Activated CD8-positive, alpha-beta memory T cell treated with anti-CD3 and anti-CD28 coated beads for 4 hours (primary cell): Measurements from ENCODE around the gene CD300LG.
"Not testable (repeated sequence)": the region's sequence is repeated elsewhere in the genome, so short reads cannot be mapped to it uniquely, and the experiment has no call there.

Source experiments
- DNase-seq, 2 donors: peaks; one replicate each; pipeline ENCODE4 v3.0.0-alpha.2; 2020; ENCODE audit warnings: low read depth in 2 of 2

The CD300LG gene

DNA sequence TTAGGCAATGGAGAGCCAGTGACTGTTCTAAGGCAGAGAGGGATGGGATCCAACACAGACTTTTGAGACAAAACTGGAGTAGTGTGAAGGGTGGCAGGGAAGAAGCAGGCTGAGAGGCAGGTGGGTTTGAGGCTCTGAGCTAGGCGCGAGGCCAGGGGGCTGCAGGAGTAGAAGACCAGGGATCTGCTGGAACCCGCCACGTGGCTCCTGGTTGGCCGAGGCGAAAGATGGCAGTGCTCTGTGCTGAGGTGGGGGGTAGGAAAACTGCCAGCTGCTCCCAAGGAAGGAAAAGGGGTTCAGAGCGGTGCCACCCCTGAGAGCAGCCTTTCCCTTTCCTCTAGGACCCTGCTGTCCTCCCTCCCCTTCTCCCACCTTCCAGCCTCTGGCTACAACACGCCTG is 5.6 kb downstream of the CD300LG start:
- DNase-seq, result no peak

DNA sequence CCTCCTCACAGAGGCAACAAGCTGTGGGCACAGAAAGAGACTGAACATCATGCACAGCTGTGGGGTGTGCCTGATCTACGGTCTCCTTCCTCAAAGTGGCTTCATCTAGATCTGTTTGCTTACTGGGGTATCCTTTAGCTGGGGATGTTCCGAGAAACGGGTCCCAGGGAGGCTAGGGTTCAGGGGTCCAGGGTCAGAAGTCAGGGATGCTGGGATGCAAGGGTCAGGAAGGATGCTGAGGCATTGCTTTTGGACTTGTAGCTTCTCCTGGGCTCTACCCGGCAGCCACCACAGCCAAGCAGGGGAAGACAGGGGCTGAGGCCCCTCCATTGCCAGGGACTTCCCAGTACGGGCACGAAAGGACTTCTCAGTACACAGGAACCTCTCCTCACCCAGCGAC is 6.6 kb downstream of the CD300LG start:
- no peak for DNase-seq

DNA sequence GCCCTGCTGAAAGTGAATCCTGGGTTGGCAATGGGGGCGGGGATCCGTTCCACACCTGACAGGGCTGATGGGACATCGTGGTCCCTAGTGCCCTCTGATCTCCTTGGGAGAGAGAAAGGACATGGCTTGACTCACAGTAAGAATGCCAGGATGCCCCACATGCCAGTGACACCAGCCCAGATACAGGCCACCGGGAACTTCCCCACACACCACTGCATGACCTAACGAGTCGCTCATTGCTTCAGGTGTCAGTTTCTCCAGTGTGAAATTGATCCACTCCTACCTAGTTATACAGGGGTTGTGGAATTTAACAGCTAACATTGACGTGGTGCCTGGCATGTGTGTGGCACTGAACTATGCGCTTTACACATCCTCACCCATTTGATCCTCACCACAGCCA is 7.5 kb downstream of the CD300LG start:
- DNase-seq, result no peak

DNA sequence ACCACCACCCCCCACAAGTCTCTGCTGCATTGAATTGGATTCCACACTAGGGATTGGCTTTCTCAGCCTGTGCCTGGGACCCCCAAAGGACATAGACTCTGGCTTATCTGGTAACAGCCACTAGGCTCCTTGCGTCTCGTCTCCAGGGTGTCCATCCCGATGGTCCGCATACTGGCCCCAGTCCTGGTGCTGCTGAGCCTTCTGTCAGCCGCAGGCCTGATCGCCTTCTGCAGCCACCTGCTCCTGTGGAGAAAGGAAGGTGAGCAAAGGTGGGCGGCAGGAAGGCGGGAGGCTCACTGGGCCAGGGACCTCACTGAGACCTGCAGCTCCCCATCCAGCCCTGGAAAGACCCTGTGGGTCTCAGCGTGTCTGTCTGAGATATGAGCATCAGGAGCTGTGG is 8.1 kb downstream of the CD300LG start:
- DNase-seq, result no peak

DNA sequence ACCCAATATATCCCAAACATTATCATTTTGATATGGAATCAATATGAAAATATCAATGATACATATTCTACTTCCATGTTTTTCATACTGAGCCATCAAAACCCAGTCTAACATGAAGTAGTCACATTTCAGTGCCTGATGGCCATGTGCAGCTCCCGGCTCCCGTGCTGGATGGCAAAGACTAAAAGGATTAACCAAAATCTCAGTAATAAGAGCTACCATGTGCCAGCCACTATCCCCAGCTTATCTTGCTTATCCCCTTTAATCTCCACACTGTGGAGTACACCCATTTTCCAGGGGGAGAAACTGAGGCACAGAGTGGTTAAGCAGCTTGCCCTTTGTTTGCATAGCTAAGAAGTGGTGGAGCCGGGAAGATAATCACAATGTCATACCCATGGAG is 9.2 kb downstream of the CD300LG start:
- DNase-seq, result no peak

DNA sequence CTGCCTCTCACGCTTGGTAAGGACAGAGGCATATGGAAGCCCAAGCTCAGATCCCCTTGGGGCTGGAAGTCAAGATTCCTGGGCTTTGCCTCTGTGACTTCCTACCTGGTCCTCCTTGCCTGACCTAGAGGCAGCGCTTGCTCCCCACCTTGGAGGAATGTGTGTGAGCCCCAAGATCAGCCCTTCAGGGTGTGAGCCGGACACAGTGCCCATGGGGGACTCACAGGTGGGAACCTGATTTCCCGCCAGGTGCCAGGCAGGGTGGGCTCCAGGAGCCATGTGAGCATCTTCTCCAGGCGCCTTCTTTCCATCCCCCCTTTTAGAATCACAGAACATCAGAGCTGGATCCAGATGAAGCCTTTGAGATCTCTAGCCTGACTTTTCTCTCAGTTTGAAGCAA is 10.2 kb downstream of the CD300LG start:
- no peak for DNase-seq

DNA sequence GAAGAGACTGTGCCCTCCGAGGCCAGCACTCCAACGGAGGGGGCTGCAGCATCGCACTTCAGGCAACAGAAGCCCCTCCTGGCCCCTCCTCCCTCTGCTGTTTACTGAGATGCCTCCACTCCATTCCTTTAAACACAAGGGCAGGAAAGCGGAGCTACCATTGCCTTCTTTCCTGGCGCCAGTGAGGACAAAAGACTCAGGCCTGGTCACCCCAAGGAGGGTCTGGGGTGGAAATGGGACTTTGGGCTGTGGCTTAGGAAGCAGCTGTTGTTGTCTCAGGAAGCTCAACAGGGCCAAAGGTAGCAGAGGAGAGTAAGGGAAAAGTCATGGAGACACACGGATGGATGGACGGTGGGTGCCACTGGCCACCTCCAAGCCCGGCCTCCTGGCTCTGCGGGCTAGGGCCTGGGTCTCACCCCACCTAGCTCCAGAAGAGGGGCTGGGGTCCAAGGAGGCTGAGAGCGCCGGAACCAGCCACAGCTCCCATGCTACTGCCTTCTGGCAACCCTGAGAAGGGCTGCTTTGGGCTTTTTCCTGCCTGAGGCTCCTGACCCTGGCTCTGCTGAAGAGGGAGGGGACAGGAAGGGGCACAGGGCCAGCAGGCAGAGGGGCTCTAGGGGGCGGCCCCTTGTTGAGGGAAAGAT is 11.1 kb downstream of the CD300LG start:
- DNase-seq, result no peak

DNA sequence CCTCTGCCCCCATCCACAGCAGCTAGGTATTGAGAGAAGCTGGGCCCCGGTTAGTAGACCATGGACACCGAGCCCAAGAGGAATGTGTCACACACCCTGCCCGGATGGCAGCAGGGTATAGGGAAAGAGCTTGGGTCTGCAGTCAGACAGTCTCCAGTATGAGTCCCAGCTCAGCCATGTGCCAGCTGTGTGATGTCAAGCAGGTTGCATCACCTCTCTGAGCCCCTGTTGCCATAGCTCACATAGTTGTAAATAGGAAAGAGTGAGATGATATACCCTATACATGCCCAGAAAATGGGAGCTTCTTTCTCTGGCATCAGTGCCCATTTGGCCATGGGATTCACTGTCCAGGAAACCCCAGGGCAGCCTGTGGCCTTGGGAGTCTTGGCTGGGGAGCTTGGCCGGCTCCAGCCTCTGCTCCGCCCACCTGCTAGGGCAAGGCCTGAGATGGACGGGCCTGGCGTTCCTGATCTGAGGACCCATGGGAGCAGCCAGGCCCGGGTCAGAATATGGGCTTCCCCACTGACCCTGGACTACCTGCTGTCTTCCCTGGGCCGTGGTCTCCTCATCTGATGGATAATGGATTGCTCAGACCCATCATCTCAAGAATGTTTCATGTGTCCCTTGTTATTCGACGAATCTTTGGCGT is 13.2 kb downstream of the CD300LG start:
- no peak for DNase-seq

DNA sequence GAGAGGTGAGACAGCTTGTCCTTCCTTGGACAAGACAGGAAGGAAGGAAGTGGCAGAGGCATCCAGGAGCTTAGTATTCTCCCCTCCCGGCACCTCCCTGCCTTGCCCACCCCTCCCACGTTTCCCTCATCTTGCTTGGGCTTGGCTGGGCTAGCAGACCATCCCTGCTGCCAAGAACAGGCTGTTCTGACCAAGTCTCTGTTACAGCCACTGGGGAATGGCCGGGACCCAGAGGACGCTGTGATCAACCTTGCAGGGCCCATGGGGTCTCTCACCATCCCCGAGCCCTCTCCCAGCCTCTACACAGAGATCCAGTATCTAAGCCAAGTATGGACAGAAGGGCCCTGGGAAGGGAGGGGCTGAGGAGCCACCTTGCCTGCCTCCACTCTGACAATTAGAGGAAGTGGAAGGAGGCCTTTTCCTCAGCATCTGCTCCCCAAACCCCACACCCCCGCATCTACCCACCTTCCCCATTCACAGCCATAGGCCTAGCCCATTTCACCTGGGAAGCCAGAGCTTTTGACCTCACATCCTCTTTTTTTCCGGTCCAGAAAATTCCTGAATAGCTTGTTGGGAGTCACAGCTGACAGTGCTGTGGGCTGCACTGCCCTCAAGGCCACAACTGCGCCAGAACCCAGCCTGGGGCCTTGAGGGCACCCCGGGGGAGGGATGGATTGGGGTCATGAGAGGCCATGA is 14.1 kb downstream of the CD300LG start:
- DNase-seq, result no peak

DNA sequence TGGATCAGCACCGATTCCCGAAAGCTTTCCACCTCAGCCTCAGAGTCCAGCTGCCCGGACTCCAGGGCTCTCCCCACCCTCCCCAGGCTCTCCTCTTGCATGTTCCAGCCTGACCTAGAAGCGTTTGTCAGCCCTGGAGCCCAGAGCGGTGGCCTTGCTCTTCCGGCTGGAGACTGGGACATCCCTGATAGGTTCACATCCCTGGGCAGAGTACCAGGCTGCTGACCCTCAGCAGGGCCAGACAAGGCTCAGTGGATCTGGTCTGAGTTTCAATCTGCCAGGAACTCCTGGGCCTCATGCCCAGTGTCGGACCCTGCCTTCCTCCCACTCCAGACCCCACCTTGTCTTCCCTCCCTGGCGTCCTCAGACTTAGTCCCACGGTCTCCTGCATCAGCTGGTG is 15.0 kb downstream of the CD300LG start:
- no peak for DNase-seq

DNA sequence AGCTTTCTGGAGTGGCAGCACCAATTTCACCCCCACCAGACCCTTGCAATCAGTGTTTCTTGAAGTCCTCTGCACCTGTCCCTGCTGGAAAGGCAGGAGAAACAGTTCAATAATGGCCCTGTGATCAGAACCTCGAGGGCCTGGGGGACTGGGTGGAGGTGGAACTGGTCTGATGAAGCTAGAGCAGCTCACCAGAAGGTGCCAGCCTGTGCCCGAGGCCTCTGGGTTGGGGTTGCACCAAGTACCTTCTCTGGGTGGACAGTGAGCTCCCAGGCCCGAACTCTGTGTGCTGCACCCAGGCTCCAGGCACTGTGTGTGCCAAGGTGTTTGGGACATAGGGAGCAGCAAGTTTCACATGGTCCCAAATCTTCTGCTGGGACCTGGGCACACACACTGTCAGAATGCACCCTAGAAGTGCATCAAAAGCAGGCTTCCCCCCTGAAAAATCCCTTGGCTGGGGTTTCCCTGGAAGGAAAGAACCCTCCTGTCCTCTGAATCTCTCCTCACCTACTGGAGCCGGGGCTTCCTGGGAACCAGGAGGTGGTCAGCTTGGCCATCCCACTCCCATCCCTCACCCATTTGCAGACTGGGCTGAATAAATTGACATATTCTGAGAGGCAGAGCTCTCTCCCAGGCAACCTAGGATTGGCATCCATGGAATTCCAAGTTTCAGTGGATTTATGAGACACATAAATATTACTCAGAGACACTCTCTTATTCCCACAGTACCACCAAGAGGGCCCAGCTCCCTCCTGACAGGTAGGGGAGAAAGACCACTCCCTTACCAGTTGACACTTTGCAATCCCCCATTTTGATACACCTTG is 17.4 kb downstream of the CD300LG start:
- no peak for DNase-seq

DNA sequence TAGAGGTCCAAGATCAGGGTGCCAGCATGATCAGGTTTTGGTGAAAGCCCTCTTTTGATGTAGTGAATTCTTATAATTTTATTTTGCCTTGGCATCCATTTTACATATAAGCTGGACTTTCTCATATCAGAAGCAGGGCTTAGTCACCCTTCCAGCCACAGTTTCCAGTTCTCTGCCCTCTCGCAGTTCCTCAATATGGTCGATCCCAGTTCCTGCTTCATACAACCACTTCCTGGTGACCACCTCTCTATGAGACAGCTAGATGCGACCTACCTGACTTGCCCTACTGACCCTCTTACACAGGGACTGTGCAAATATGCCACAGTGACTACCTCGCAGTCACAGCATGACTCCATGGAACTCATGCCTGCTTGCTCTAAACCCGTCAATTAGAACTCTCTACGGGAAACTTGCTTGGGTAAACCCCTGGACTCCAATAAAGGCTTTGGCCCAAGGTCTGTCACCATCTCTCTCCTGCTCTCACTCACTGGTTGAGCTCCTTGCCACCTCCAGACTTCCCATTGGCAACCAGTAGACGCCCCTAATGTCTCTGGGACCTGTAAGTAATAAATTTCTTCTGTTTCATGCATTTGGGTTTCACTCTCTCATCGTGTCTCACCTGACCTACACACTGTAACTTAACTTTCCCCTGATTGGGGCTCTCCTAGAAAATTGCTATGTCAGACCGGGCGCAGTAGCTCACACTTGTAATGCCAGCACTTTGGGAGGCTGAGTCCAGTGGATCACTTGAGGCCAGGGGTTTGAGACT is 21.4 kb downstream of the CD300LG start:
- no peak for DNase-seq

DNA sequence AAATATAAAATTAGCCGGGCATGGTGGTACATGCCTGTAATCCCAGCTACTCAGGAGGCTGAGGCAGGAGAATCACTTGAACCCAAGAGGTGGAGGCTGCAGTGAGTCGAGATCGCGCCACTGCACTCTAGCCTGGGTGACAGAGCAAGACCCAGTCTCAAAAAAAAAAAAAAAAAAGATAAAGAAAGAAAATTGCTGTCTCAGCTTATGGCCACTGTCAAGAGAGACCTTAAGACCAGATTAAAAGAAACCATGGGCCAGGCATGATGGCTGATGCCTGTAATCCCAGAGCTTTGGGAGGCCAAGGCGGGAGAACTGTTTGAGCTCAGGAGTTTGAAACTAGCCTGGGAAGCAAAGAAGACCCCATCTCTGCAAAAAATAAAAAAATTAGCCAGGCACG is 22.1 kb downstream of the CD300LG start:
- DNase-seq, result not testable (repeated sequence)

DNA sequence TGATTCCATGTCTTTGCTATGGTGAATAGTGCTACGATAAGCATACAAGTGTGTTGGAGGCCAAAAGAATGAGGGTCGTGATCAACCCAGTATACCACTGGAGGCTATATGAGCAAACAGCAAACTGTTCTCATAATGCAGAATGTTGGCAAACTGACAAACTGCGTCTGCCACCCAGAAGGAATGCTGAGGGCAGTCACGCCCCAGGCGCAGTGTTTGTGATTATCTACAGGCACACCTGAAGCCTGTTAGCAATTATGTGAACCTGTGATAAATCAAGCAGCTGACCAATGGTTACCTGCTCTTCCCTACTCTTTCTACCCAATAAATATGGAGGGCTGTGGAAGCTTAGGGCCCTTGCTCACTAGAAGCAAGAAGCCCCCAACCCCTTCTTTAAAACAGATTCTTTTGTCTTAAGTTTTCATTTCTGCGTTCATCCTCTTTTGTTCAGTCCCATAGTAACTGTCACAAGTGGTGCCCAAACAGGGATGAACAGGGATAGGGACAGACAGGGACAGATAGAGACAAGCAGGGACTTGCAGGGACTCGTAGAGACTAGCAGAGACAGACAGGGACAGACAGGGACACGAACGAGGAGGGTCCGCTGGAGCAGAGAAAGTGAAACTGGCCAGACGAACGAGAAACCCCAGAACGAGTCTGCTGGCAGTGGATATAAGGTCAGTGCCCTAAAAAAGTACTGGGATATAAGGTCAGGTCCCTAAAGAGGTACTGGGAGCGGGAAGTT is 25.1 kb downstream of the CD300LG start:
- no peak for DNase-seq

DNA sequence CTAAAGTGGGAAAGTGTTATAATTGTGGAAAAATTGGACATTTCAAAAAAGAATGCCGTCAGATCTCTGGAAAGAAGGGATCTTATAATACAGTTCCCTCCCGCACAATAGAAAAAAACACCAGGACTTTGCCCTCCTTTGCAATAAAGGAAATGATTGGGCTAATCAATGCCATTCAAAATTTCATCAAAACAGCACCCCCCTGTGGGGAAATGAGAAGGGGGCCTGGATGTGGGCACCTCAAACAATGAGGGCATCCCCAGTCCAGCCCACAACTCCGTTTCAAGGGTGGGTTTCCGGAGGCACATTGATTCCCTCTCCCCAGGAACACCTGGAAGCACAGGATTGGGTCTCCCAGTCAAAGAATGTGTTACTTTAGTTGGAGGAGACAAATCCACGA is 26.1 kb downstream of the CD300LG start:
- DNase-seq, result no peak

DNA sequence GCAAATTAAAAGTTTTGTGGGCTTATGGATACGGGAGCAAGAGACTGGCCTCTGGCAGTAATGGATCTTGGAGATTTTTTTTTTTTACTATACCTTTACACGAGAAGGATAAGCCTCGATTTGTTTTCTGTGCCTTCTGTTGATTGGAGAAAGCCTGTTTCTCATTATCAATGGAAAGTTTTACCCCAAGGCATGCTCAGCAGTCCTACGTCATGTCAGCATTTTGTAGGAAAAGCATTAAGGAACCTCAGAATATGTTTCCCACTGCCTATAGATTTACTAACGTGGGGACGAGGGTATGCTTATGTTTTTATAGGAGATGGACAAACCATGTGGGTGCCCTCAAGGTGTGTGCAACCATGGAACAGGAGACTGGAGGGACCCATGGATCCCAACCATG is 26.8 kb downstream of the CD300LG start:
- no peak for DNase-seq

DNA sequence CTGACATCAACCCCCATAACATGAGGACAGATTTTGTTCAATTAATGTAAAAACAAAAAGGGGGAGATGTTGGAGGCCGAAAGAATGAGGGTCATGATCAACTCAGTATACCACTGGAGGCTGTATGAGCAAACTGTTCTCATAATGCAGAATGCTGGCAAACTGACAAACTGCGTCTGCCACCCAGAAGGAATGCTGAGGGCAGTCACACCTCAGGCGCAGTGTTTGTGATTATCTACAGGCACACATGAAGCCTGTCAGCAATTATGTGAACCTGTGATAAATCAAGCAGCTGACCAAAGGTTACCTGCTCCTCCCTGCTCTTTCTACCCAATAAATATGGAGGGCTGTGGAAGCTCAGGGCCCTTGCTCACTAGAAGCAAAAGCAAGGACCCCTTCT is 27.3 kb downstream of the CD300LG start:
- DNase-seq, result no peak

DNA sequence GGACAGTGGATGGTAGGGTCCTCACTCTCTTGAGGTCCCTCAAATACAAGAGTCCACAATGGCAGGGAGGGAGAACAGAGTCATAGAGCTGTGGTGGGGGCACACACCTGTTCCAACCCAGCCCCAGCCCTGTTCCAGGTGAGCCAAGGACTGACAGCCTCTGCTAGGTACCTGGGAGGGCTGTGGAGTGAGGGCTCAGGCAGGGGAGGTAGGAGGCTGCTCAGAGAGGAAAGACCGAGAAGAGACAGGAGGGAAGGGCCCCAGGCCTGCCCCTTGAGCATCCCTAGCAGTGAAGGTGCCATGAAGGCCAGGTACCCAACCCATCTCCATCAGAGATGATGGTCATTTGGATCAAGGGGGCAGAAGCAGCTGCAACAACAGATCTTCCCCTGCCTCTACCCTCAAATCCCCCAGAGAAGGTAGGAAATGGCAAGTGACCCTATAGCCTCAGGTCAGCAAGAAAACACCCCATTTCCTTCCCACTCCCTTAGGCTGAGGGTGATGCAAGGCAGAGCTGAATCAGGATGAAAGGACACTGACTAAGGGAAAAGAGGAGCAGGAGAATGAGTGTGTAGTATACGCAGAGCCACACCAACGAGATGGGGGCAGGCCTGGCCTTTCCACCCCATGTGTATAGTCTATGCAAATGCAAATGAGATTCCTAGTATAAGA is 28.6 kb downstream of the CD300LG start:
- no peak for DNase-seq

DNA sequence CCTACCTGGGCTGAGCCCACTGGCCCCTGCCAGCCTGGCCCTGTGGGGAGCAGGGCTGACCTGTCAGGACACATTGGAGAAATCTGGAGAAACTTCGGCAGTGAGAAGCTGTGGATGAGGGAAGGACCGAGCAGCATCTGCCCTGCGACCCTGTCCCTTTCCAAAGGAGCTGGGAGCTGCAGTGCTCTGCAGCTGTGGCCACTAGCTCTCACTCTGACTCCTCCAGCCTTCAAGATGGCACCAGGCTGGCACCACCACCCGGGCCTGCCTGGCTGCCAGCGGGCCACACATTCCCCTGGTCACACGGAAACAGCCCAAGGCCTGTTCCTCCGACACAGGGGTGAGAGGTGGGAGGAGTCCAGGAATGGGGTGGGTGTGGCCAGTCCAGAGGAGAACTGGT is 30.1 kb downstream of the CD300LG start:
- no peak for DNase-seq

DNA sequence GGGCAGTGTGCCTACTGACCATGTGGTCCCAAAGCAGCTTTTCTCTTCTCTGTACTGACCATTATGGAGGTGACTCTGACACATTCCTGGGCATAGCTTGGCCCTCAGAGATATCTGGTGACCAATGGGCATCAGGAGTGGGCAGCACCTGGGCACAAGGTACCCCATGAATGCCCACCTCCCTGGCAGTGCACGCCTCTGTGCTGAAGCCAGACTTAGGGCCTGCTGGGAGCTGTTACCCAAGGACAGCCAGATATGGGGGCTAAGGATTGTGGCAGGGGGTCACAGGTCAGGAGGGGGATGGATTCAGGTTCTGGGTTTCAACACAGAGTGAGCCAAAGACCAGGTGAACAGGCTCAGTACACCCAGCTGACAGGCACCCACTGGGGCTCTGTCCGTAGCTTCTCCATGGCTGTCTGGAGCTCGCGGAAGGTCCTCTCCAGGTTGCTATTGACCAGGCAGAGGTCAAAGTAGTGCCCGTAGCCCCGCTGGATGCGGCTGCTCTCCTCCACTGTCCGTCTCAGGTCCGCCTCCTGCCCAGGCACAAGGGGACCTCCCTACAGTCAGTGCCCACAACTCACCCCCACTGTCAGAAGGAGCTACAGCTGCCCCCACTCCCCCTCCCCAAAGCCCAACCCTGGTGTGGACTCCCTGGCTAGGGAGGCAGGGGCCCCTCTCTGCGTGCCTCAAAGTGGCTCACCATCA is 30.6 kb downstream of the CD300LG start:
- no peak for DNase-seq
